Adrenal gland (tissue), 19 donors: ENCODE data around the gene ZKSCAN4. TPM values are rescaled to one million over a fixed set of nuclear protein-coding genes. Genes with fewer than 3 reads are reported as not detected.
A peak's percentile ranks its signal among the peaks of the same experiment; 100 is the strongest.

ENCODE experiments used
- DNase-seq, 7 donors: peaks; one replicate each; pipeline ENCODE4 v3.0.0-alpha.2; 2019 to 2020
- H3K27ac ChIP-seq, 5 donors: fragments of 200-600 bp; sonication (generic) in 4 of 5; 1 replicate in 3 of 5; 2 replicates in 2 of 5; pipeline versions ENCODE4 v1.5.1 to v1.8.0; 2016 to 2020; ENCODE audit warnings: mild to moderate bottlenecking in 1 of 5
- H3K27me3 ChIP-seq: fragments of 200-600 bp; 2 replicates; pipeline ENCODE4 v1.8.0; 2021
- H3K36me3 ChIP-seq, 2 donors: fragments of 200-600 bp; replicated peaks in 1 of 2; 1 replicate in 1 of 2; 2 replicates in 1 of 2; pipeline versions ENCODE4 v1.5.1 to v1.8.0; 2018 to 2022
- H3K4me1 ChIP-seq, 2 donors: fragments of 200-600 bp; replicated peaks in 1 of 2; 1 replicate in 1 of 2; 2 replicates in 1 of 2; pipeline versions ENCODE4 v1.5.1 to v1.8.0; 2018 to 2021
- H3K4me3 ChIP-seq, 4 donors: fragments of 200-600 bp; sonication (generic) in 3 of 4; one replicate each; pipeline ENCODE4 v1.5.1; 2016 to 2018
- H3K9me3 ChIP-seq, 3 donors: fragments of 200-600 bp; sonication (generic) in 1 of 3; replicated peaks in 1 of 3; 1 replicate in 2 of 3; 2 replicates in 1 of 3; pipeline versions ENCODE4 v1.5.1 to v1.8.0; 2016 to 2021
- POLR2A ChIP-seq, 2 donors: fragments of 450-650 bp; IDR thresholded peaks; one replicate each; pipeline ENCODE4 v1.6.1; 2017; ENCODE audit warnings: antibody characterized with exemption in 2 of 2, mild to moderate bottlenecking in 2 of 2, moderate library complexity in 1 of 2
- WGBS, 4 donors: extraction: QIAGEN DNeasy Blood & Tissue Kit in 2 of 4; methylation state at CpG; one replicate each; pipeline versions ENCODE4 v1.1.5 to v1.1.7; 2013 to 2017; 5-methylcytosine and 5-hydroxymethylcytosine counted together
- intact Hi-C, 2 donors: fragments of 100-400 bp; cut with DNase I; formaldehyde crosslinking; loops; one replicate each; pipeline versions ENCODE4 v1.14.1 to v1.15.0; 2022 to 2023
- long read RNA-seq, 10 donors: library from polyadenylated mRNA in 3 of 10; unstranded in 2 of 10; stranded (forward) in 1 of 10; transcript quantifications; one replicate each; pipeline ENCODE4 v2.0.0 and lab custom pipeline, GENCODE V29; 2021 to 2026
- polyA plus RNA-seq, 3 donors: library from polyadenylated mRNA; stranded (reverse); fragments of 200-250 nt in 2 of 3; fragments of 350-450 nt in 1 of 3; fragmentation: Illumina TruSeq in 1 of 3; extraction: RNeasy Lipid Tissue Mini Kit (QIAGEN cat#74804) in 1 of 3; gene quantifications; one replicate each; pipeline ENCODE4 v1.2.3, GENCODE V29; 2013 to 2014
- total RNA-seq, 9 donors: library from RNA; depleted of rRNA in 4 of 9; stranded (reverse); fragments of >200 nt in 4 of 9; fragments of 120-200 nt in 1 of 9; fragmentation: NEBNext Ultra II Directional in 1 of 9; extraction: Animal tissue kit (Norgen Biotek cat#: 25700) in 1 of 9; gene quantifications; one replicate each; pipeline versions ENCODE4 v1.1.0 to v1.2.4, GENCODE V29; 2013 to 2023
- TF ChIP-seq, protein P1 (sequence below), 6 experiments: fragments of 450-650 bp in 4 of 6; fragments of 200-600 bp in 2 of 6; sonication (generic) in 1 of 6; IDR thresholded peaks; 1 replicate in 5 of 6; 2 replicates in 1 of 6; pipeline versions ENCODE4 v1.5.1 to v1.8.0; 2016 to 2021; ENCODE audit warnings: antibody characterized with exemption in 6 of 6, mild to moderate bottlenecking in 2 of 6, moderate library complexity in 1 of 6
- donor health status: healthy with polysubstance abuse.
- donor health status: Bipolar disorder and iron deficiency.
- donor health status: DM: yes; HTN: yes; CAD: no.
- donor health status: DM: no; HTN: no; CAD: no.
- donor health status: DM: no; HTN: no; CAD: no.
- donor health status: DM: yes; HTN: yes; CAD: no.

ZKSCAN4 gene
- 1 to 10 TPM; 1.5 to 7.3 (median 5.1) TPM for total RNA-seq
- 1 to 10 TPM; 3.6 to 4.3 (median 4.2) TPM for polyA plus RNA-seq
- long read RNA-seq, donor 1, partial matches to known transcripts: 0 of 2 reads
- long read RNA-seq, donor 1, other reads (novel, unspliced or antisense): 0 of 2 reads
- long read RNA-seq, donor 2, partial matches to known transcripts: 7 of 7 reads
- long read RNA-seq, donor 2, other reads (novel, unspliced or antisense): 0 of 7 reads
- long read RNA-seq, donor 3: 0 reads
- long read RNA-seq, donor 4, partial matches to known transcripts: 0 of 2 reads
- long read RNA-seq, donor 4, other reads (novel, unspliced or antisense): 2 of 2 reads
- long read RNA-seq, donor 5, transcript ZKSCAN4-201 (5 exons, 2,375 nt): major isoform, 5 of 7 reads
- long read RNA-seq, donor 5, partial matches to known transcripts: 0 of 7 reads
- long read RNA-seq, donor 5, other reads (novel, unspliced or antisense): 2 of 7 reads
- long read RNA-seq, donor 6, partial matches to known transcripts: 0 of 3 reads
- long read RNA-seq, donor 6, other reads (novel, unspliced or antisense): 0 of 3 reads
- long read RNA-seq, donor 7: 0 reads
- long read RNA-seq, donor 8, partial matches to known transcripts: 24 of 25 reads
- long read RNA-seq, donor 8, other reads (novel, unspliced or antisense): 0 of 25 reads
- long read RNA-seq, donor 9, partial matches to known transcripts: 0 of 1 reads
- long read RNA-seq, donor 9, other reads (novel, unspliced or antisense): 0 of 1 reads
- long read RNA-seq, donor 10: 0 reads

DNA sequence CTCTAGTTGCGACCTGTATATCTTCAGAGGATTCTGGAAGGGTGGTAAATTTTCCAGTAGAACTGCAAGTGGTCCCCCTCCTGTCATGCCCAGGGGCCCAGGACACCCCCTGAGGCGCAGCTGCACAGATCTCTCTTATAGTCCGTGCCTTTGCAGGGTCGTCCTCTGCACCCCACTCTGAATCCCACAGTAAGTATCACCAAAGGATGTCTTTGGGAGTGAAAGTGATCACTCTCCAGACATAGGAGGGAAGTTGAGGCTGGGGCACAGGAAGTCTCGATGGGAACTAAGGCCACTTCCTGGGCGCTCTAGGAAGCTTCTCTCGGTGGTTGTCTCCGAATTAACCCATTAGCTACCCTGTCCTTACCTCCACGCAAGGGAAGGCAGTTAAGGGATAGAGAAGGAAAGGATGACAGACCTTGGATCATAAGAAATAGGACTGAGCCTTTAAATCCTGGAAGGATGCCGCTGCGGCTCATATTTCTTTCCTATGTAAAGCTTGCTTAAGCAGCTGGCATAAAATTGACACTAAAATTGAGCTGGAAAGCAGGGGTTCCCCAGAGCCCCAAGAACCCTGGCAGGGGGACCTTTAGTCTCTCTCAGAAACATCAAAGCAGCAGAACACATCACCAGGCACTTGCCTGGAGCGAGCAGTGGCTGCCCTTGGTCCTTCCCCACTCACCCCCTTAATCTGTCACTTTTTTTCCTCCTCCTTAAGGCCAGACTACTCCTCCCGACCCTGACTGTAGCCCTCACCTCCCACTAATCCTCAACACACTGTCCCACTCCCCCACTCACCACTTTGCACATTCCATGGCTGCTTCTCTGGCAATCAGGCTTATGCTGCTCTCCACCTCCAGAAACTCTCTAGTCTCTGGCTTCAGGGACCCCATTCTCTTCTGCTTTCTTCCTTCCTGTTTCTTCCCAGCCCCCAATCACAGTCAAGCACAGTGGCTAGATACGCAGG is at the start of gene ZKSCAN4:
Gene ZKSCAN4, minus strand, starts transcription at position 261 of the 967 bp plus-strand sequence. CDS start 289 bp downstream, outside the sequence.
- intact Hi-C loops: loop anchor here in 1 of 2 donors (10.0 kb wide), 1 partner anchor 103 kb away; no protein-coding TSS in a partner anchor
- WGBS, 4 donors: 4 to 6% (median 6%) methylated on average over 11 to 14 of the region's 14 CpGs
- peak; percentile 70 to 84 (median 82) for DNase-seq
- H3K4me3 ChIP-seq: peak within 1 kb of the TSS; percentile 72 to 86 (median 77)
- H3K27me3 ChIP-seq: no peaks in the 10 kb centered on the region
- H3K27ac ChIP-seq: peak within 1 kb of the TSS in 3 of 5 donors; percentile 45 to 79 (median 49)
- no peak for TF ChIP-seq POLR2A (IDR thresholded peaks at IDR 0.05)
- TF ChIP-seq, protein P1, sequence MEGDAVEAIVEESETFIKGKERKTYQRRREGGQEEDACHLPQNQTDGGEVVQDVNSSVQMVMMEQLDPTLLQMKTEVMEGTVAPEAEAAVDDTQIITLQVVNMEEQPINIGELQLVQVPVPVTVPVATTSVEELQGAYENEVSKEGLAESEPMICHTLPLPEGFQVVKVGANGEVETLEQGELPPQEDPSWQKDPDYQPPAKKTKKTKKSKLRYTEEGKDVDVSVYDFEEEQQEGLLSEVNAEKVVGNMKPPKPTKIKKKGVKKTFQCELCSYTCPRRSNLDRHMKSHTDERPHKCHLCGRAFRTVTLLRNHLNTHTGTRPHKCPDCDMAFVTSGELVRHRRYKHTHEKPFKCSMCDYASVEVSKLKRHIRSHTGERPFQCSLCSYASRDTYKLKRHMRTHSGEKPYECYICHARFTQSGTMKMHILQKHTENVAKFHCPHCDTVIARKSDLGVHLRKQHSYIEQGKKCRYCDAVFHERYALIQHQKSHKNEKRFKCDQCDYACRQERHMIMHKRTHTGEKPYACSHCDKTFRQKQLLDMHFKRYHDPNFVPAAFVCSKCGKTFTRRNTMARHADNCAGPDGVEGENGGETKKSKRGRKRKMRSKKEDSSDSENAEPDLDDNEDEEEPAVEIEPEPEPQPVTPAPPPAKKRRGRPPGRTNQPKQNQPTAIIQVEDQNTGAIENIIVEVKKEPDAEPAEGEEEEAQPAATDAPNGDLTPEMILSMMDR (IDR thresholded peaks at IDR 0.05): no peak
- peaks cover 17 to 29% of the 10 kb centered on the region in 2 donors for H3K4me1 ChIP-seq
- H3K36me3 ChIP-seq: peaks cover 0 to 4% of the 10 kb centered on the region in 2 donors
- no peaks in the 10 kb centered on the region for H3K9me3 ChIP-seq

GRCh38 chr6:28296520-28297060 is 44.5 kb upstream of the ZKSCAN4 start:
- peaks cover 0 to 7% of the 10 kb centered on the region in 2 donors for H3K36me3 ChIP-seq
- 76 to 96% (median 93%) methylated on average over 7 of the region's 7 CpGs for WGBS, 4 donors
- no peak overlapping the region for H3K27ac ChIP-seq
- intact Hi-C loops: no loop called here
- no peaks in the 10 kb centered on the region for H3K4me1 ChIP-seq
- H3K27me3 ChIP-seq: no peaks in the 10 kb centered on the region
- no peaks in the 10 kb centered on the region for H3K9me3 ChIP-seq
- no peak overlapping the region for H3K4me3 ChIP-seq
- DNase-seq: no peak
- TF ChIP-seq, protein P1 (IDR thresholded peaks at IDR 0.05): no peak
- no peak for TF ChIP-seq POLR2A (IDR thresholded peaks at IDR 0.05)

DNA sequence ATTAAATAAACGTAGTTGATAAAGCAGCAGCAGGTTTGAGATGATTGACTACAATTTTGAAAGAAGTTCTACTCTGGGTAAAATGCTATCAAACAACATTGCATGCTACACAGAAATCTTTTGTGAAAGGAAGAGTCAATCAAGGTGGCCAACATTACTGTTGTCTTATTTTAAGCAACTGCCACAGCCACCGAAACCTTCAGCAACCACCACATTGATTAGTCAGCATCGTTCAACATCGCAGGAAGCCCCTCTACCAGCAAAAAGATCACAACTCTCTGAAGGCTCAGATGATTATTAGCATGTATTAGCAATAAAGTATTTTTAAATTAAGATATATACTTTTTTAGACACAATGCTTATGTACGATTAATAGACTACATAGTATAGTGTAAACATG is 43.3 kb upstream of the ZKSCAN4 start:
- H3K27ac ChIP-seq: no peak overlapping the region
- no peaks in the 10 kb centered on the region for H3K27me3 ChIP-seq
- H3K4me3 ChIP-seq: no peak overlapping the region
- TF ChIP-seq, protein P1 (IDR thresholded peaks at IDR 0.05): no peak
- TF ChIP-seq POLR2A (IDR thresholded peaks at IDR 0.05): no peak
- 87 to 97% (median 95%) methylated on average over 5 of the region's 5 CpGs for WGBS, 4 donors
- peaks cover 0 to 7% of the 10 kb centered on the region in 2 donors for H3K36me3 ChIP-seq
- H3K4me1 ChIP-seq: no peaks in the 10 kb centered on the region
- H3K9me3 ChIP-seq: no peaks in the 10 kb centered on the region
- intact Hi-C loops: no loop called here
- no peak for DNase-seq
